NK-92 (cell line): ENCODE data around the gene DEK.
"Not testable (repeated sequence)": the region's sequence is repeated elsewhere in the genome, so short reads cannot be mapped to it uniquely, and the experiment has no call there.

Source experiments
- DNase-seq: peaks from one replicate; lab custom pipeline; 2025; ENCODE audit not compliant: unreplicated experiment; lab: John Stamatoyannopoulos, UW

Gene DEK

DNA sequence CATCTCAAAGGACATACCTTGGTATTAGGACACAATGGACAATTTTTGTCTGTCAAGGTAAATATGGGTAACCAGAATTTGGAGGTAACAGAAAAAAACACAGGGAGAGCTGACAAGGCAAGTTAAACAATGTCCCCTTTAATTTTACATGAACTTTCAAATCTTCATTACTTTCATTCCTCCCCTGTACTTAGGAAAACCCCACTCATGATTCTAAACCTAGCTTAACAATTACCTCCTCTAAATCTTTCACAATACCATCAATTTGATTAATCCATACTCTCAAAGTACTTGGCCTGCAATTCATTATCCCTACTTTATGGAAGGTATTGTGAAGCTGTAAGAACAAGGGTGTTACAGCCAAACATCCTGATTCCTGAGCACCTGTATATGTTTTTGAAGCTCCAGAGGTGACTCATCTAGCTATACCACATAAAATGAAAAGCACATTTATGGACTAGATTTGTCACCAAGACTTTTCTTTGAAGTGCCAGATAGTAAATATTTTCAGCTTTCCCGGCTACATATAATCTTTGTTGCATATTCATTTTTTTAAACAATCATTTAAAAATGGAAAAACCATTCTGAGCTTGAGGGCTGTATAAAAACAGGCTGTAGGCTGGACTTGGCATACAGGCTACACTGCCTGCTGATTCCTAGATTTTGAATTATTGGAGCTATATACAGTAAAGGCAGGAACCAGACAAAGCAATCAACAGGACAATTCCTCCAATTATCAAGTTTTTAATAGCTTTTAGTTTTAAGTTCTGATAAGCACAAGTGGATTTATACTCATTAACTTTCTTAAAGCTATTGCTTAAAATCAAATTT lies 22.9 kb downstream of the DEK start:
- no peak for DNase-seq

DNA sequence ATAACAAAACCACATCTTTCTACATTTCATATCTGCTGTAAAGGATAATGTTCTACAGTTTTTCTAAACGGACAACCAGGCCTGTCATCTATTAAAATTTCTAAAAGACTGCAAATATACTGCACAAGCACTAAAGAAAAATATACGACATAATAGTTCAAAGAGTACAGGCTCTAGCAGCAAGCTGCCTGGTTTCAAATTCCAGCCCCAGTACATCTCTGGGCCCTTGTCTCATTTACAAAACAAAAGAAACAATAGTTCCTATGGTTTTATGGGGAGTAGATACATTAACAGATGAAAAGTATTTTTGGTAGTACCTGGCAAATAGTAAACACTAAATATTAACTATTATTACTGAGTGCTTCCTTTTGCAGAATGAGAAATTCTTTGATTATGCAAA lies 24.1 kb downstream of the DEK start:
- DNase-seq = no peak

DNA sequence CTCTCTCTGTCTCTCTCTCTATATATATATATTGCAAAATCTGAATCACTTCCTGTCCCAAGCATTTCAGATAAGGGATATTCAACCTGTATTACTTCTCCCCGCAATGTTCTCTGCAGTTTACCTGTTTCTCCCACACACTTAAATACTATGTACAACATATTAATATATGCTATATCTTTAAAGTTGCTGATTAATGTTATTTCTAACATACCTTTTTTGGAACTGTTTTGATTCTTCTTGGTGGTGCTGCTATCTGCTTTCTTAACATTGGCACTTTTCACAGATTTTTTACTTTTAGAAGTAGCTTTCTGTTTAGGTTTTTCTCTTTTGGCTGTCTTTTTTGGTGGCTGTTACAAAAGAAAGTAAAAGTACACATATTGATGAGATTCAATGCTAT lies 27.2 kb downstream of the DEK start:
- DNase-seq = no peak

DNA sequence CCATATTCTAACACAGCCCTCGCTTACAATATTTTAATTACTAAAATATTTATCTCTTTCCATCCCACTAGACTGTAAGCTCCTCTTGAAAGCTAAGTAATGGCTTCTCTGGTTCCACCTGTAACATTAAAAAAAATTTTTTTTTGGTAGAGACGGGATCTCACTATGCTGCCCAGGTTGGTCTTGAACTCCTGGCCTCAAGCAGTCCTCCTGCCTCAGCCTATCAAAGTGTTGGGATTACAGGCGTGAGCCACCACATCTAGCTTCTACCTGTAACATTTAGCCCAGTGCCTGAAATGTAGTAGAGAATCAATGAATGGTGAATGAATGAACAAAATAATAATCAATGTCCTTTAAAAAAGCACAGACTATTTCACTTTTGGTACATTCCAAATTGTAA lies 28.8 kb downstream of the DEK start:
- no peak for DNase-seq

DNA sequence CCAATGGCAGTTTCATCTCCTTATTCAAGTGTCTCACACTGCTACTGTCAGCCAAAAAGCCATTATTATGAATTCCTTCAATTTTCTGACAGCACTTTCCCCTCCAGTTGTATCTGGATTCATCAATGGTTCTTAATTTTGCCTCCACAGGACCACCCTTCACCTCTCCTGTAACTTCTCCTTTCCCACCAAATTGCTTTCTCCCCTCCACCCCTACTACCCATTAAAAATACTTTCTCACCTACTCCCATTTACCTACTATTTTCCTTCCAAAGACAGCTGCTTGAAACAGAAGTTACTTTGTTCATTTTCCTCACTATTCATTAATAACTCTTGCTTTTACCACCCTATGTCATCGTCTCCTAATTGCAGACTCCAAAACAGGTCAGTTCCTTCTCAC lies 29.8 kb downstream of the DEK start:
- DNase-seq = no peak

DNA sequence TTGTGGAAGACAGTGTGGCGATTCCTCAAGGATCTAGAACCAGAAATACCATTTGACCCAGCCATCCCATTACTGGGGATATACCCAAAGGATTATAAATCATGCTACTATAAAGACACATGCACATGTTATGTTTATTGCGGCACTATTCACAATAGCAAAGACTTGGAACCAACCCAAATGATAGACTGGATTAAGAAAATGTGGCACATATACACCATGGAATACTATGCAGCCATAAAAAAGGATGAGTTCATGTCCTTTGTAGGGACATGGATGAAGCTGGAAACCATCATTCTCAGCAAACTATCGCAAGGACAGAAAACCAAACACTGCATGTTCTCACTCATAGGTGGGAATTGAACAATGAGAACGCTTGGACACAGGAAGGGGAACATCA lies 30.6 kb downstream of the DEK start:
- not testable (repeated sequence) for DNase-seq

DNA sequence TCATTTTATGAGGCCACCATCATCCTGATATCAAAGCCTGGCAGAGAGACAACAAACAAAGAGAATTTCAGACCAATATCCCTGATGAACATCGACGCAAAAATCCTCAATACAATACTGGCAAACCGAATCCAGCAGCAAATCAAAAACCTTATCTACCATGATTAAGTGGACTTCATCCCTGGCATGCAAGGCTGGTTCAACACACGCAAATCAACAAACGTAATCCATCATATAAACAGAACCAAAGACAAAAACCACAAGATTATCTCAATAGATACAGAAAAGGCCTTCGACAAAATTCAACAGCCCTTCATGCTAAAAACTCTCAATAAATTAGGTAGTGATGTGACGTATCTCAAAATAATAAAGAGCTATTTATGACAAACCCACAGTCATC lies 32.5 kb downstream of the DEK start:
- DNase-seq = not testable (repeated sequence)

DNA sequence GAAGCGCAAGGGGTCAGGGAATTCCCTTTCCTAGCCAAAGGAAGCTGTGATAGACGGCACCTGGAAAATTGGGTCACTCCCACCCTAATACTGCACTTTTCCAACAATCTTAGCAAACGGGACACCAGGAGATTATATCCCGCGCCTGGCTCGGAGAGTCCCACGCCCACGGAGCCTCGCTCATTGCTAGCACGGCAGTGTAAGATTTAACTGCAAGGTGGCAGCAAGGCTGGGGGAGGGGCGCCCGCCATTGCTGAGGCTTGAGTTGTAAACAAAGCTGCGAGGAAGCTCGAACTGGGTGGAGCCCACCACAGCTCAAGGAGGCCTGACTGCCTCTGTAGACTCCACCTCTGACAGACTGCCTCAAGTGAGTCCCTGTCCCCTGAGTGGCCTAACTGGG lies 35.7 kb downstream of the DEK start:
- DNase-seq = not testable (repeated sequence)

DNA sequence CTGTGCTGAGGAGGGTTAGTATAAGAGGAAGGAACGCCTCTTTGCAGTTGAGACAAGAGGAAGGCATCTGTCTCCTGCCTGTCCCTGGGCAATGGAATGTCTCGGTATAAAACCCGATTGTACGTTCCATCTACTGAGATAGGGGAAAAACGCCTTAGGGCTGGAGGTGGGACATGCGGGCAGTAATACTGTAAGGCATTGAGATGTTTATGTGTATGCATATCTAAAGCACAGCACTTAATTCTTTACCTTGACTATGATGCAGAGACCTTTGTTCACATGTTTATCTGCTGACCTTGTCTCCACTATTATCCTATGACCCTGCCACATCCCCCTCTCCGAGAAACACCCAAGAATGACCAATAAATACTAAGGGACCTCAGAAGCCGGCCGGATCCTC lies 37.2 kb downstream of the DEK start:
- DNase-seq = not testable (repeated sequence)

DNA sequence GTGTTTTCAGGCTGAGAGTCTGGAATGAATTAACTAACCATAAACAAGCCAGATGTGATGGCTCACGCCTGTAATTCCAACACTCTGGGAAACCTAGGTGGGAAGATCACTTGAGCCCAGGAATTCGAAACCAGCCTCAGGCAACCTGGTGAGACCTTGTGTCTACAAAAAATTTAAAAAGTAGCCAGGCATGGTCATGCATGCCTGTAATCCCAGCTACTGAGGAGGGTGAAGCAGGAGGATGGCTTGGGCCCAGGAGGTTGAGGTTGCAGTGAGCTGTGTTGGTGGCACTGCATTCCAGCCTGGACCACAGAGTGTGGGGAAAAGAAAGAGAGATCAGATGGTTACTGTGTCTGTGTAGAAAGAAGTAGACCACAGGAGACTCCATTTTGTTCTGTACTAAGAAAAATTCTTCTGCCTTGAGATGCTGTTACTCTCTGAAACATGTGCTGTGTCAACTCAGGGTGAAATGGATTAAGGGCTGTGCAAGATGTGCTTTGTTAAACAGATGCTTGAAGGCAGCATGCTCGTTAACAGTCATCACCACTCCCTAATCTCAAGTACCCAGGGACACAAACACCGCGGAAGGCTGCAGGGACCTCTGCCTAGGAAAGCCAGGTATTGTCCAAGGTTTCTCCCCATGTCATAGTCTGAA lies 37.8 kb downstream of the DEK start:
- DNase-seq = not testable (repeated sequence)

DNA sequence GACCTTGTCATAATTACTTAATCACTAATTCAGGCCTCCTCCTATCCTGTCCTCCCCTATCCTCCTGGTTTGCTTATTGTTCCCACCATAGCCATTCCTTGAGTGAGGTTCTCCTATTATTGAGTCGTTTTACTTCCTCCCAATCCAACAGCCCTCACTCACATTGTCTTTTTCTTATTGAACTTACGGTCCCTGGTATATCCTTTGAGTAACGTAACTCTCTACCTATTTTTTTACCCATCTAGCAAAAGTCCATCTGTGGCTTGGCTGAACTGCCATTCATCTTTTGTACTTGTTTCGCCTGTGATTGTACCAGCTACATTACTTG lies 43.1 kb downstream of the DEK start:
- DNase-seq = no peak

DNA sequence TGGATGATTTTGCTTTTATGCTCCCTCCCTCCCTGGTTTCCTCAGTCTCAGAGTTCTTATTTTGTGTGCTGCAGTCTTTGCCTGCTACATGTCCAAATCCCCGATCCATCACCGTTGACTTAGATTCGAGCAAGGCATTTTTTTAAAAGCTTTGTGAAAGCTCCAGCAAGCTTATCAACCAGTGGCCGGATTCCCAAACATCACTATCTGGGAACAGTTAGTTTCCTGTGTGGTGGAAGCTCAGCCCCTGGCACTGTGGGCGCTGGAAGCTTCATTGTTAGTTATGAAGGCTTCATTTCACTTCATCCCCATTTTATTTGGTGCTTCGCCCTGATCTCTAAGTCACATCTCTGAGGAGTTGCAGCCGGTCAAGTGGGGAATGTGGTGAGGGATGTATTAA lies 44.7 kb downstream of the DEK start:
- no peak for DNase-seq

DNA sequence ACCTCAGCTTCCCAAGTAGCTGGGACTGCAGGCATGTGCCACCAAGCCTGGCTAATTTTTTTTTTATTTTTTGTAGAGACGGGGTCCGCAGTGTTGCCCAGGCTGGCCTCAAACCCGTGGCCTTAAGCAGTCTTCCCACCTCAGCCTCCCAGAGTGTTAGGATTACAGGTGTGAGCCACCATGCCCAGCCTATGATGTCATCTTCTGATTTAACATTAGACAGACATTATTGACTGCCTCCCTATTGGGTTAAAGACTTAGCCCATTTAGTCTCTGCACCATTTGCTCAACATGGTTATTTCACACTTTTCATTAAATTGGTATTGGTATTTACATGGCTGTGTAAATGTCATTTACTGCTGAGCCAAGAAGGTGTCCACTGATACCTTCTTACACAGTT lies 46.1 kb downstream of the DEK start:
- no peak for DNase-seq

DNA sequence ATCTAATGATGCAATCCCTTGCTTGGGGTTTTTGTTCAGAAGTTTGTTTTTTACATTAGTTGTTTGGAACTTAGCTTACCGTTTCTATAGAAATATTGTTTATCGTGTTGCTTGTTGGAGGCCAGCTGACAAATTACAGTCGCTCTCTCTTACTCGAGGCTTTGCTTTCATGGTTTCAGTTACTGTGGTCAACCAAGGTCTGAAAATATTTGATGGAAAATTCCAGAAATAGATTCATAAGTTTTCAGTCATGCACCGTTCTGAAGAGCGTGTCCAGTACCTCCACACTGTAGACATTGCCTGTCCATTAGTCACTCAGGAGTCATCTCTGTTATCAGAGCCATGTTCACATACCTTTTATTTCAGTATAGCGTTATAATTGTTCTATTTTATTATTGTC lies 47.9 kb downstream of the DEK start:
- no peak for DNase-seq

DNA sequence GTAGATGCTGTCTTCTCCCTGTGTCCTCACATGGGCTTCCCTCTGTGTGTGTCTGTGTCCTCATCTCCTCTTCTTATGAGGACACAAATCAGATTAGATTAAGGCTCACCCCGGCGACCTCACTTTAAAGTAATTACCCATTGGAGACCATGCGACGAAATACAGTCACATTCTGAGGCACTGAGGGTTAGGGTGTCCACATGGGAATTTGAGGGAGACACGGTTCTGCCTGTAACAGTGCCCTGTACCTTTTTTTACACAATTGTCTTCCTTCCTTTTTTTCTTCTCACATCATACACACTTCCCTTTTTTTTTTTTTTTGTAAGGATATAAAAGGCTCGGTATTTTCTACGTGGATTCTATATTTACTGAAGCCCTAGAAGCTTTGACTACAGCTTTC lies 48.9 kb downstream of the DEK start:
- no peak for DNase-seq

DNA sequence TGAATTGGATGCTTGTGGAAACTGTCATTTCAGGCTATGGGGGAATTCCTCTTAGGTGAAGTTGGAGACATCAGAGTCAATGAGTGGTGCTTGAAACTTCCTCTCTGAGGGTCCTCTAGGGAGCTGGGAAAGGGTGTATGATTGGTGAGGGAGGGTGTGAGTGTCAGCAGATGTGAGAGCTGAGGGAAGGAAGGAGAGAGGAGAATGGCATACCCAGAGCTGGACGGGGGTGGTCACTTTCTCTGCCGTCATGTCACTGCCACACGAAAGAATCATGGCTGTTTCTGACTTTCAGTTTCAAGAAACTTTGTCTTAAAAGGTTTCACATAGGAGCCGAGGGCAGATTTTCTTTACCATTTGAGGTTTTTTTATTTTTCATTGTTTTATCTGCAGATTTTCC lies 50.3 kb downstream of the DEK start:
- no peak for DNase-seq

DNA sequence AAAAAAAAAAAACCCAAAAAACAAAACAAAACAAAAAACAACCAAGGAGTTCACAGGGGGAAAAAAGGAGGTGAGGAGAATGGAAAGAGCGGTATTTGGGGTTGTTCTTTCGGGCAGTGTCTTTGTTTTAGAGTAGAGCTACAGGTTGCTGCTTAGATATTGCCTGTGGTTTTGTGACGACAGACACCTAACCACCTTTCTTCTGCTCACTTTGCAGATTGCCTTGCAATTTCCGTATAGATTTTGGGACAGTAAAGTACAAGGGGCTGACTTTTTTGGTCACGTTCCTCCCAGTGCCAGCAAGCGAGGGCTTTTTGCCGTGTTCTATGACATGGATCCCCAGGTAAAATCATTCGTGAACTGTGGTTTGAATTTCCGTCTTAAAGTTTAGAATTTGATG lies 50.9 kb downstream of the DEK start:
- no peak for DNase-seq

DNA sequence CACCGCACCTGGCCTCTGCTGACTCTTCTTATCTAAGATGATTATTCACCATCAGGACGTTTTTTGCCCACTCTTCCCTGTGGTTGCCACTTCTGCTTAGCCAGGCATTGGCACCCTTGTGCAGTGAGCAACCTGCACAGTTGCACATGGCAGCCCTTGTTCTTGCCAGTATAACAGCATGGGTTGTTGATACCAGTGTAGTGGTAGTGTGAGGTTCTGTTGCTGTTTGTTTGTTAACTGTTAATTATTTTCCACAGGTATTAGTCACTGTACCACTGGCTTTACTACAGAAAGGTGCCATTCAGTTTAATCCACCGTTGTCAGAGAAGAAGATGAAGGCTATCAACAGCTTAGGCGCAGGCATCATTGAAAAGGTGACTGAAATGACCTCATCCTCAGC lies 52.1 kb downstream of the DEK start:
- DNase-seq = no peak

DNA sequence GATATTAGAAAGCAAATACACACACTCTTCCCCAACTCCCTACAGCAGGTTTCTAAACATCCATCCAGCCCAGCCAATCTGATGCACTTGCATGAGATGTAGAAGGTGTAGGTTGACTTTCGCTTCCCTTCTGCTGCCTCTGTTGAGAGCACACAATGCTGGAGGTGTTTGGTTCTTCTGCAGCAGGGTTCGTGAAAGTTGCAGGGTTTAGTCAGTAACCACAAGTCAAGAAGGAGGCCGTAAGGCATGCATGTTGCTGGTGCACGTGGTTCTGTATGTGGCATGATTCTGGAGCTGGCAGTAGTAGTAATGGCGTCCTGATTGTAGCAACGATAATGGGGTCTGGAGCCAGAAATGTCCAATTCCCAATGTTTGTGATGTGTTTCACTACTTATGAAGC lies 53.0 kb downstream of the DEK start:
- DNase-seq = no peak

DNA sequence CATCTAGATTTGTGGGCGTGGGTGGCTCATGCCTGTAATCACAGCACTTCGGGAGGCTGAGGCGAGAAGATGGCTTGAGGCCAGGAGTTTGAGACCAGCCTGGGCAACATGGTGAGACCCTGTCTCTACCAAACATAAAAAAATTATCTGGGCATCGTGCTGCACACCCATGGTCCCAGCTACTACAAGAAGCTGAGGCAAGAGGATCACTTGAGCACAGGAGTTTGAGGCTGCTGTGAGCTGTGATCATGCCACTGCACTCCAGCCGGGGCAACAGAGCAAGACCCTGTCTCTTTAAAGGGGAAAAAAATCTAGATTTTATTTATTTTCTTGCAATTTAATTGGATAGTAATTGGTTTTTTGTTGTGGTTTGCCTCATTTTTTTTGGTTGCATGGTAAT lies 53.6 kb downstream of the DEK start:
- DNase-seq = no peak

DNA sequence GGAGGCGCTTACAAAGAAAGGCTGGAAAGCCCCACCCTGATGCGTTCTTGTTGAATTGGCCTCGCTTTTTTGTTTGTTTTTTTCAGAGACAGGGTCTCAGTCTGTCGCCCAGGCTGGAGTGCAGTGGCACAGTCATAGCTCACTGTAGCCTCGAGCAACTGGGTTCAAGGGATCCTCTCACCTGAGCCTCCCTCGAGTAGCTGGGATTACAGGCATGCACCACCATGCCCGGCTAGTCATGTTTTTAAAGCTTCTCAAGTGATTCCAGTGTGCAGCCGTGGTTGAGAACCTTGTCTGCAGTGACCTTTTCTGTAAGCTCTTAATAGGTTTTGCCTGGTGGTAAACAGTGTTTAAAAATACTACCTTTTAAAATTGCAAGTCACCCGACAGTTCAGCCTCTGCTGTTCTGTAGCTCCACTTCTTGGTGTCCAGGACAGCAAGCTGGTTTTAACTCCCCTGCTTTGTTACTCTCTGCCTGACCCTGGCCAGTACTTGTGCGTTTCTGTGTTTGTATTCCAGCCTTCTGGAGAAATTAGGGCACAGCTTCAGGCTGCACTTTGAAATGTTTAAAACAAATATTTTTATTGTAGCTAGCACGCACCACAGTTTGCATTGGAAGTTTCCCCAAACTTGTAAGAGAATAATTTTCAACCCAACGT lies 54.7 kb downstream of the DEK start:
- no peak for DNase-seq

DNA sequence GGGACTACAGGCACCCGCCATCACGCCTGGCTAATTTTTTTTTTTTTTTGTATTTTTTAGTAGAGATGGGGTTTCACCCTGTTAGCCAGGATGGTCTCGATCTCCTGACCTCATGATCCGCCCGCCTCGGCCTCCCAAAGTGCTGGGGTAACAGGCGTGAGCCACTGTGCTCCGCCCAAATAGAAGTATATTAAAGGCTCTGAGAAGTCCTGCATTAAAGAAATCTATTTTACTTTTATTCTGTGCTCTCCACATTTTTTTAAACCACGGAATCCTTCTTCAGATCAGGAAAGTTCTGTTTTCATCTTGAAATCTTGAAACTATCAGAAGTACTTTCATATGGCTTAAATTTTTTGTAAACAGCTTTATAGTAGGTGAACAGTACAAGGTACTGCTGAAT lies 55.6 kb downstream of the DEK start:
- DNase-seq = not testable (repeated sequence)
